Upper lobe of right lung (tissue), 1 donor: ENCODE results near the gene SEMA4G. TPM values are rescaled to one million over a fixed set of nuclear protein-coding genes. Genes with fewer than 3 reads are reported as not detected.

Experiments used
- ATAC-seq: fragments of 200-7000 bp; cut with Tn5 transposase; one replicate; pipeline ENCODE4 v1.9.1; 2020; ENCODE audit warnings: mild to moderate bottlenecking, moderate library complexity
- DNase-seq: peaks from one replicate; pipeline ENCODE4 v3.0.0-alpha.2; 2020
- H3K27ac ChIP-seq: fragments of 200-600 bp; one replicate; pipeline ENCODE4 v1.8.0; 2022
- H3K27me3 ChIP-seq: fragments of 200-600 bp; one replicate; pipeline ENCODE4 v1.8.0; 2022; ENCODE audit warnings: mild to moderate bottlenecking
- H3K36me3 ChIP-seq: fragments of 200-600 bp; one replicate; pipeline ENCODE4 v1.8.0; 2022
- H3K4me1 ChIP-seq: fragments of 200-600 bp; one replicate; pipeline ENCODE4 v1.8.0; 2022
- H3K4me3 ChIP-seq: fragments of 200-600 bp; one replicate; pipeline ENCODE4 v1.8.0; 2022; ENCODE audit warnings: mild to moderate bottlenecking
- H3K9me3 ChIP-seq: fragments of 200-600 bp; one replicate; pipeline ENCODE4 v1.8.0; 2022
- CTCF ChIP-seq: fragments of 200-600 bp; IDR thresholded peaks from one replicate; pipeline ENCODE4 v1.8.0; 2022; ENCODE audit warnings: antibody characterized with exemption
- intact Hi-C: fragments of 100-400 bp; cut with DNase I; formaldehyde crosslinking; loops from one replicate; pipeline ENCODE4 v1.11.0; 2022
- total RNA-seq: library from RNA; stranded (reverse); fragmentation: NEBNext Ultra II Directional; extraction: Animal tissue kit (Norgen Biotek cat#: 25700); gene quantifications from one replicate; pipeline ENCODE4 v1.2.1, GENCODE V29; 2021
- donor health status: DM: no; HTN: yes; CAD: no; lungs with severe emphysema.

SEMA4G gene
- total RNA-seq, 1 donor from 2014 or later, result 6.7 TPM

GRCh38 chr10:101003639-101004206 lies 34.4 kb downstream of the SEMA4G start:
- intact Hi-C loops, result no loop called here
- no peak for DNase-seq
- Histone ChIP-seq H3K36me3 (peaks cover 48% of the 10 kb centered on the region), H3K9me3 (no peaks in the 10 kb centered on the region), H3K27ac (no peak overlapping the region), H3K4me1 (peaks cover 27% of the 10 kb centered on the region), H3K27me3 (no peaks in the 10 kb centered on the region), H3K4me3 (no peak overlapping the region)
- TF ChIP-seq CTCF, result no peak
- ATAC-seq, result no peak

- H3K27ac ChIP-seq, result no peak overlapping the region
- ATAC-seq (no peak), DNase-seq (no peak)
- H3K27me3 ChIP-seq, result no peaks in the 10 kb centered on the region
- peaks cover 48% of the 10 kb centered on the region for H3K36me3 ChIP-seq
- H3K9me3 ChIP-seq, result no peaks in the 10 kb centered on the region
- no peak overlapping the region for H3K4me3 ChIP-seq
- intact Hi-C loops, result no loop called here
- H3K4me1 ChIP-seq, result peaks cover 21% of the 10 kb centered on the region
- TF ChIP-seq CTCF, result no peak
Measured at GRCh38 chr10:101005361-101005760, 36.1 kb downstream of the SEMA4G start.

GRCh38 chr10:101005869-101006567 lies 36.7 kb downstream of the SEMA4G start:
- Histone ChIP-seq H3K36me3 (peaks cover 48% of the 10 kb centered on the region), H3K4me3 (no peak overlapping the region), H3K27ac (no peak overlapping the region), H3K27me3 (no peaks in the 10 kb centered on the region), H3K9me3 (no peaks in the 10 kb centered on the region), H3K4me1 (peaks cover 15% of the 10 kb centered on the region)
- ATAC-seq, result no peak
- intact Hi-C loops, result no loop called here
- DNase-seq, result no peak
- no peak for TF ChIP-seq CTCF

- H3K9me3 ChIP-seq, result no peaks in the 10 kb centered on the region
- H3K27ac ChIP-seq, result no peak overlapping the region
- no peak overlapping the region for H3K4me3 ChIP-seq
- intact Hi-C loops, result no loop called here
- H3K27me3 ChIP-seq, result no peaks in the 10 kb centered on the region
- DNase-seq (no peak), ATAC-seq (no peak)
- TF ChIP-seq CTCF, result no peak
- H3K36me3 ChIP-seq, result peaks cover 48% of the 10 kb centered on the region
- H3K4me1 ChIP-seq, result peaks cover 10% of the 10 kb centered on the region
Measured at GRCh38 chr10:101006593-101007098, 37.3 kb downstream of the SEMA4G start.

GRCh38 chr10:101007099-101007711 lies 37.9 kb downstream of the SEMA4G start:
- ATAC-seq, result no peak
- DNase-seq, result no peak
- Histone ChIP-seq H3K36me3 (peaks cover 48% of the 10 kb centered on the region), H3K27me3 (no peaks in the 10 kb centered on the region), H3K27ac (no peak overlapping the region), H3K9me3 (no peaks in the 10 kb centered on the region), H3K4me1 (peaks cover 5% of the 10 kb centered on the region), H3K4me3 (no peak overlapping the region)
- intact Hi-C loops, result no loop called here
- no peak for TF ChIP-seq CTCF
